Measurements from ENCODE around the gene WNT1.

DNA sequence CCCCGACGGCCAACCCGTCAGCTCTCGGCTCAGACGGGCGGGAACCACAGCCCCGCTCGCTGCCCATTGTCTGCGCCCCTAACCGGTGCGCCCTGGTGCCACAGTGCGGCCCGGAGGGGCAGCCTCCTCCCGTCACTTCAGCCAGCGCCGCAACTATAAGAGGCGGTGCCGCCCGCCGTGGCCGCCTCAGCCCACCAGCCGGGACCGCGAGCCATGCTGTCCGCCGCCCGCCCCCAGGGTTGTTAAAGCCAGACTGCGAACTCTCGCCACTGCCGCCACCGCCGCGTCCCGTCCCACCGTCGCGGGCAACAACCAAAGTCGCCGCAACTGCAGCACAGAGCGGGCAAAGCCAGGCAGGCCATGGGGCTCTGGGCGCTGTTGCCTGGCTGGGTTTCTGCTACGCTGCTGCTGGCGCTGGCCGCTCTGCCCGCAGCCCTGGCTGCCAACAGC is at the start of gene WNT1:
- no peak for TF ChIP-seq GATA1 (IDR thresholded peaks at IDR 0.05; ENCODE audit: low read depth, low read length)
- TF ChIP-seq POLR2A (IDR thresholded peaks at IDR 0.05; ENCODE audit: low read length) = no peak

Measured in erythroblast (primary cell).